ENCODE data around the gene TBX1.

- TF ChIP-seq CTCF (conservative IDR thresholded peaks at IDR 0.05; ENCODE audit: low read length) (no peak), EZH2phosphoT487 (IDR thresholded peaks at IDR 0.05; ENCODE audit: borderline replicate concordance, low read depth, low read length) (no peak)
Observed at GRCh38 chr22:19779685-19780268, 19.2 kb downstream of the TBX1 start.
